ENCODE results near the gene PARD6G.

Gene PARD6G

DNA sequence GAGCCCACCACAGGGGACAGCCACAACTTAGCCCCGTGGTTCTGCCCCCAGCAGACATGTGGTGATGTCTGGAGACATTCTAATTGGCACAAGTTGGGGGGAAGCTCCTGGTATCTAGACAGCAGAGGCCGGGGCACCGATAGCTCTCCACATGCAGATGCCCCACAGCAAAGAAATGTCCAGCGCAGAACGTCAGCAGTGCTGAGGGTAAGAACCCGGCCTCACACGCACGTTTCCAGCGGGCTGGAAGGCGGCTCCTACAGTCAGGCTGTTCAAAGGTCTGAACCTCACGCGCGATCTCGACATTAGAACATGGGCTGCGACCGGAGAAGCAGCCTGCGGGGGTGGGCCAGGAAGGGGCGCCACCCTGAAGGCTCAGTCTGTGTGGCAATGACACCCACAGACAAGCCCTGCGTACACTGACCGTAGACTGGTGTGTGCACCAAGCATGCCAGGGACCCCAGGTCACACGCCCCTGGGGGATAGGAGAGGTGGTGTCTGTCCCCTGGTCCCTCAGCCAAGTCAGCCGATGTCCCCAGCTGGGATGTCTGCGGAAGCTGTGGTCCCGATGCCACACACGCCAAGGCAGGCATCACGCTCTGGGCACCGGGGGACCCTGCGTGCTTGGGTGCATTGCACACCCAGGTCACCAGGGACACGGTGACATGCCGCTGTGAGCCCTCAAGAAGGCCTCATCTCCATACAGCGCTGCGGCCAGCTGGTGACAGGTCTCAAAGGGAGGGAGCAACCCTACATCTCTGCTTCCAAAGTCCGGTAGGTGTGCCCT, 66.3 kb downstream of the PARD6G start:
- TF ChIP-seq BACH2 (CRISPR knock-in tag; IDR thresholded peaks at IDR 0.05; ENCODE audit: borderline replicate concordance) (no peak), TSHZ2 (CRISPR knock-in tag; IDR thresholded peaks at IDR 0.05) (no peak), ISL1 (CRISPR knock-in tag; IDR thresholded peaks at IDR 0.05) (no peak), CSDC2 (CRISPR knock-in tag; IDR thresholded peaks at IDR 0.05) (no peak)
- no peak for ATAC-seq

DNA sequence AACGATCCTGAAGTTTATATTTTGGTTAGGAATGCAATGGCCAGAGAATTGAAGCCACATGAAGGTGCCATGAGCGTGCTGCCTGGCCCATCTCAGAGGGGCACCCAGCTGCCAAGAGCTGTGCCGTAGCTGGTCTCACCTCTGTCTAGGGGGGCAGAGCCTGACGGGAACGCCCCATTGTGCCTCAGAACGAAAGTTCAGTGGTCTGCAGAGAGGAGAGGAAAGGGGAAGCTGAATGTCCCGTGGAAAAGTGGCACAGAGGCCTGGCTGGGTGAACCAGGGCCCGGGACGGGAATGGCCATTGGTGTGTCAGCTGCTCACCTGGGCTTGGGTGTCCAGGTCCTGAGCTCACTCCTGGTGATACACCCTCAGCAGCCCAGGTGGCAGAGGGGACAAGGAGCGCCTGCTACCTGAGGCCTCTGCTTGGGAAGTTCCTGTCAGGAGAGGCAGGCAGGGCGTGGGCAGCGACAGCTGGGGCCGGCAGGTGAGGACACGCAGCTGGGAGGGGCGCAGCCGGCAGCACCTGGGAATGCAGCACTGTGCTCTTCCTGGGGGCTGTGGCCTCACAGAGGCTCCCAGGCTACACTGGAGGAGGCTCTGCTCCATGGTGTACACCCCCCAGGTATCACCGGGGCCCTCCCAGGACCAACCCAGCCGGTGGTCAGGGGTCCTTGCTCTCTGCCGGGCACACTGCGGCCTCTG, 67.3 kb downstream of the PARD6G start:
- no peak for TF ChIP-seq TCF4 (CRISPR knock-in tag; IDR thresholded peaks at IDR 0.05; ENCODE audit: borderline replicate concordance)
- TF ChIP-seq ZNF70 (CRISPR knock-in tag; IDR thresholded peaks at IDR 0.05), result no peak
- no peak for TF ChIP-seq CSRNP3 (CRISPR knock-in tag; IDR thresholded peaks at IDR 0.05)
- no peak for TF ChIP-seq RARB (CRISPR knock-in tag; IDR thresholded peaks at IDR 0.05)
- TF ChIP-seq CSDC2 (CRISPR knock-in tag; IDR thresholded peaks at IDR 0.05), result no peak
- no peak for TF ChIP-seq TSHZ2 (CRISPR knock-in tag; IDR thresholded peaks at IDR 0.05)
- no peak for TF ChIP-seq OSR1 (CRISPR knock-in tag; IDR thresholded peaks at IDR 0.05)
- TF ChIP-seq ARNTL (CRISPR knock-in tag; IDR thresholded peaks at IDR 0.05; ENCODE audit: borderline replicate concordance, low read depth), result no peak
- TF ChIP-seq ZC3H10 (CRISPR knock-in tag; IDR thresholded peaks at IDR 0.05), result no peak
- TF ChIP-seq, protein P1, sequence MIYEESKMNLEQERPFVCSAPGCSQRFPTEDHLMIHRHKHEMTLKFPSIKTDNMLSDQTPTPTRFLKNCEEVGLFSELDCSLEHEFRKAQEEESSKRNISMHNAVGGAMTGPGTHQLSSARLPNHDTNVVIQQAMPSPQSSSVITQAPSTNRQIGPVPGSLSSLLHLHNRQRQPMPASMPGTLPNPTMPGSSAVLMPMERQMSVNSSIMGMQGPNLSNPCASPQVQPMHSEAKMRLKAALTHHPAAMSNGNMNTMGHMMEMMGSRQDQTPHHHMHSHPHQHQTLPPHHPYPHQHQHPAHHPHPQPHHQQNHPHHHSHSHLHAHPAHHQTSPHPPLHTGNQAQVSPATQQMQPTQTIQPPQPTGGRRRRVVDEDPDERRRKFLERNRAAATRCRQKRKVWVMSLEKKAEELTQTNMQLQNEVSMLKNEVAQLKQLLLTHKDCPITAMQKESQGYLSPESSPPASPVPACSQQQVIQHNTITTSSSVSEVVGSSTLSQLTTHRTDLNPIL (CRISPR knock-in tag; IDR thresholded peaks at IDR 0.05; ENCODE audit: low read depth), result no peak
- no peak for TF ChIP-seq ZNF565 (CRISPR knock-in tag; conservative IDR thresholded peaks at IDR 0.05; ENCODE audit: low read depth)
- TF ChIP-seq GLIS3 (CRISPR knock-in tag; IDR thresholded peaks at IDR 0.05), result no peak
- TF ChIP-seq, protein P2, sequence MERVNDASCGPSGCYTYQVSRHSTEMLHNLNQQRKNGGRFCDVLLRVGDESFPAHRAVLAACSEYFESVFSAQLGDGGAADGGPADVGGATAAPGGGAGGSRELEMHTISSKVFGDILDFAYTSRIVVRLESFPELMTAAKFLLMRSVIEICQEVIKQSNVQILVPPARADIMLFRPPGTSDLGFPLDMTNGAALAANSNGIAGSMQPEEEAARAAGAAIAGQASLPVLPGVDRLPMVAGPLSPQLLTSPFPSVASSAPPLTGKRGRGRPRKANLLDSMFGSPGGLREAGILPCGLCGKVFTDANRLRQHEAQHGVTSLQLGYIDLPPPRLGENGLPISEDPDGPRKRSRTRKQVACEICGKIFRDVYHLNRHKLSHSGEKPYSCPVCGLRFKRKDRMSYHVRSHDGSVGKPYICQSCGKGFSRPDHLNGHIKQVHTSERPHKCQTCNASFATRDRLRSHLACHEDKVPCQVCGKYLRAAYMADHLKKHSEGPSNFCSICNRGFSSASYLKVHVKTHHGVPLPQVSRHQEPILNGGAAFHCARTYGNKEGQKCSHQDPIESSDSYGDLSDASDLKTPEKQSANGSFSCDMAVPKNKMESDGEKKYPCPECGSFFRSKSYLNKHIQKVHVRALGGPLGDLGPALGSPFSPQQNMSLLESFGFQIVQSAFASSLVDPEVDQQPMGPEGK (CRISPR knock-in tag; IDR thresholded peaks at IDR 0.05; ENCODE audit: borderline replicate concordance), result no peak
- TF ChIP-seq BACH2 (CRISPR knock-in tag; IDR thresholded peaks at IDR 0.05; ENCODE audit: borderline replicate concordance), result no peak
- no peak for TF ChIP-seq TOX (CRISPR knock-in tag; IDR thresholded peaks at IDR 0.05; ENCODE audit: borderline replicate concordance)
- ATAC-seq, result no peak
